Trophoblast cell (in vitro differentiated cells and primary cell): ENCODE results near the gene SPACA4.
A peak's percentile ranks its signal among the peaks of the same experiment; 100 is the strongest.

ENCODE experiments used
- DNase-seq, 2 donors: peaks; one replicate each; pipeline ENCODE4 v3.0.0-alpha.2; 2016
- H2AFZ ChIP-seq: 2 replicates; pipeline ENCODE4 v1.6.1; 2013; ENCODE audit warnings: low read length, moderate library complexity, mild to moderate bottlenecking; ENCODE audit not compliant: insufficient read depth, poor library complexity
- H2AK5ac ChIP-seq: 2 replicates; pipeline ENCODE4 v1.6.1; 2013; ENCODE audit warnings: mild to moderate bottlenecking, low read length
- H2BK120ac ChIP-seq: 2 replicates; pipeline ENCODE4 v1.6.1; 2013; ENCODE audit warnings: low read length, mild to moderate bottlenecking, moderate library complexity; ENCODE audit not compliant: insufficient read depth, poor library complexity
- H2BK12ac ChIP-seq: 2 replicates; pipeline ENCODE4 v1.6.1; 2013; ENCODE audit warnings: mild to moderate bottlenecking, low read length, moderate library complexity
- H2BK5ac ChIP-seq: 2 replicates; pipeline ENCODE4 v1.6.1; 2013; ENCODE audit warnings: low read length, low read depth, moderate library complexity, mild to moderate bottlenecking; ENCODE audit not compliant: poor library complexity
- H3K14ac ChIP-seq: 2 replicates; pipeline ENCODE4 v1.6.1; 2013; ENCODE audit warnings: mild to moderate bottlenecking, low read length
- H3K18ac ChIP-seq: 2 replicates; pipeline ENCODE4 v1.6.1; 2013; ENCODE audit warnings: mild to moderate bottlenecking, low read length
- H3K23ac ChIP-seq: 2 replicates; pipeline ENCODE4 v1.6.1; 2013; ENCODE audit warnings: low read length
- H3K27ac ChIP-seq: 2 replicates; pipeline ENCODE4 v1.5.1; 2013; ENCODE audit warnings: low read depth, mild to moderate bottlenecking, inconsistent platforms, low read length, moderate library complexity
- H3K27me3 ChIP-seq: 2 replicates; pipeline ENCODE4 v1.6.1; 2013; ENCODE audit warnings: inconsistent platforms, mild to moderate bottlenecking, low read length, moderate library complexity; ENCODE audit not compliant: insufficient read depth
- H3K36me3 ChIP-seq, 2 experiments: 1 replicate in 1 of 2; 2 replicates in 1 of 2; pipeline ENCODE4 v1.6.1; 2013; ENCODE audit warnings: low read length in 2 of 2, mild to moderate bottlenecking in 2 of 2, moderate library complexity in 1 of 2; ENCODE audit not compliant: insufficient read depth in 2 of 2, control insufficient read depth in 1 of 2
- H3K4ac ChIP-seq: 2 replicates; pipeline ENCODE4 v1.6.1; 2013; ENCODE audit warnings: low read depth, mild to moderate bottlenecking, low read length, moderate library complexity
- H3K4me1 ChIP-seq, 2 experiments: 1 replicate in 1 of 2; 2 replicates in 1 of 2; pipeline ENCODE4 v1.6.1; 2013; ENCODE audit warnings: low read length in 2 of 2, mild to moderate bottlenecking in 2 of 2, moderate library complexity in 1 of 2; ENCODE audit not compliant: insufficient read depth in 2 of 2, control insufficient read depth in 1 of 2
- H3K4me2 ChIP-seq: 2 replicates; pipeline ENCODE4 v1.6.1; 2013; ENCODE audit warnings: inconsistent platforms, mild to moderate bottlenecking, low read length, moderate library complexity
- H3K4me3 ChIP-seq: 2 replicates; pipeline ENCODE4 v1.5.1; 2013; ENCODE audit warnings: mild to moderate bottlenecking, low read depth, low read length, inconsistent platforms
- H3K79me1 ChIP-seq: one replicate; pipeline ENCODE4 v1.6.1; 2013; ENCODE audit warnings: low read length
- H3K79me2 ChIP-seq: 2 replicates; pipeline ENCODE4 v1.6.1; 2013; ENCODE audit warnings: low read length, mild to moderate bottlenecking; ENCODE audit not compliant: control insufficient read depth, insufficient read depth, poor library complexity
- H3K9ac ChIP-seq: 2 replicates; pipeline ENCODE4 v1.6.1; 2013; ENCODE audit warnings: mild to moderate bottlenecking, low read length
- H3K9me3 ChIP-seq: 2 replicates; pipeline ENCODE4 v1.6.1; 2013; ENCODE audit warnings: low read depth, mild to moderate bottlenecking, control low read depth, inconsistent platforms, low read length; ENCODE audit not compliant: insufficient read depth
- H4K12ac ChIP-seq: 2 replicates; pipeline ENCODE4 v1.6.1; 2013; ENCODE audit warnings: low read depth, mild to moderate bottlenecking, low read length, moderate library complexity
- H4K8ac ChIP-seq: 2 replicates; pipeline ENCODE4 v1.6.1; 2013; ENCODE audit warnings: low read depth, mild to moderate bottlenecking, low read length, moderate library complexity
- H4K91ac ChIP-seq: one replicate; pipeline ENCODE4 v1.6.1; 2013; ENCODE audit warnings: low read depth, mild to moderate bottlenecking, low read length, moderate library complexity
- WGBS: extraction: QIAGEN DNeasy Blood & Tissue Kit; methylation state at CpG from one replicate; pipeline ENCODE4 v1.1.7; 2013; ENCODE audit warnings: missing lambda C conversion rate; ENCODE audit not compliant: insufficient read length, insufficient coverage; ENCODE audit errors: extremely low coverage; 5-methylcytosine and 5-hydroxymethylcytosine counted together

Gene SPACA4

DNA sequence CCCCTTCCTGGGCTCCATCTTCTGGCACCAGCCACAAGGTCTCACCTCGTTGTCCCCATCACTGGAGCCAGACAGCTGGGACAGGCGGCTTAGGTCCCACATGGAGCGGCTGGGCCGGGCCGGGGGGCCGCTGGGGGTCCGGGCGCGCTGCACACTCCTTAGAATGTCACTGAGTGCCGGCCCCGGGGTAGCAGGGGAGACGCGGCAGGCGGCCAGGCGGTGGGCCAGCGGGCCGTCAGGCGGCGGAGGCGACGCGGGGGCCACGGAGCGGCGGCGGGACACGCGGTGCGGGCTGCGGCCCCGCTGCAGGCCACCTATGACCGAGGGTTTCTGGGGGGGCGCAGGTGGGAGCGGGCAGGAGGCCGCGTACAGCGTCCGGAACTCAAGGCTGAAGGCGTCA, 3.1 kb upstream of the SPACA4 start:
- Histone ChIP-seq H3K79me2 (no peaks in the 10 kb centered on the region), H3K27ac (no peak overlapping the region), H2BK12ac (no peak overlapping the region), H3K14ac (no peak overlapping the region), H3K18ac (no peak overlapping the region), H4K12ac (no peak overlapping the region), H3K36me3 (no peaks in the 10 kb centered on the region), H3K4me3 (no peak overlapping the region), H3K4ac (no peak overlapping the region), H4K8ac (no peak overlapping the region), H3K23ac (no peak overlapping the region), H2AFZ (no peak overlapping the region), H3K9ac (no peak overlapping the region), H3K79me1 (no peaks in the 10 kb centered on the region), H3K27me3 (no peaks in the 10 kb centered on the region), H3K9me3 (no peaks in the 10 kb centered on the region), H3K4me1 (no peaks in the 10 kb centered on the region), H3K4me2 (no peak overlapping the region), H2AK5ac (no peak overlapping the region), H2BK120ac (no peak overlapping the region), H4K91ac (no peak overlapping the region), H2BK5ac (no peak overlapping the region)
- no CpG with 5 or more reads among the region's 39 CpGs for WGBS
- DNase-seq, result no peak

DNA sequence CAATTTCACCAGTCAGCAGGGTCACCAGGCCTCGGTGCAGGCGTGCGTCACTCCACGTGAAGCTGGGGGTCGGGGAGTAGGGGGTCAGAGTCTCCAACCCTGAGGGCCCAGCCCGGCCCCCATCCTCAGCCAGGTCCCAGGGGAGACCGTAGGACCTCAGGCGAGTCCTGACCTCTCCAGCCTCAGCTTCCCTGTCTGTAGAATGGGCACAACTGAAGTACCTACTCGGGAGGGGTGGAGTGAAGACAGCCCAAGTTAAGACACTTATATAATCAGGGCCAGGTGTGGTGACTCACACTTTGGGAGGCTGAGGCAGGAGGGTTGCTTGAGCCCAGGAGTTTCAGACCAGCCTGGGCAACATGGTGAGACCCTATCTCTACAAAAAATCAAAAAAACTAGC, 2.7 kb upstream of the SPACA4 start:
- Histone ChIP-seq H4K91ac (no peak overlapping the region), H2BK12ac (no peak overlapping the region), H2AK5ac (no peak overlapping the region), H3K27me3 (no peaks in the 10 kb centered on the region), H3K79me1 (no peaks in the 10 kb centered on the region), H3K79me2 (no peaks in the 10 kb centered on the region), H3K23ac (no peak overlapping the region), H3K9ac (no peak overlapping the region), H2BK5ac (no peak overlapping the region), H3K4me1 (no peaks in the 10 kb centered on the region), H3K4me3 (no peak overlapping the region), H3K36me3 (no peaks in the 10 kb centered on the region), H3K27ac (no peak overlapping the region), H4K12ac (no peak overlapping the region), H4K8ac (no peak overlapping the region), H3K4me2 (no peak overlapping the region), H2BK120ac (no peak overlapping the region), H3K14ac (no peak overlapping the region), H3K18ac (no peak overlapping the region), H2AFZ (no peak overlapping the region), H3K4ac (no peak overlapping the region), H3K9me3 (no peaks in the 10 kb centered on the region)
- DNase-seq, result peak in 1 of 2 donors; percentile 21
- no CpG with 5 or more reads among the region's 9 CpGs for WGBS

DNA sequence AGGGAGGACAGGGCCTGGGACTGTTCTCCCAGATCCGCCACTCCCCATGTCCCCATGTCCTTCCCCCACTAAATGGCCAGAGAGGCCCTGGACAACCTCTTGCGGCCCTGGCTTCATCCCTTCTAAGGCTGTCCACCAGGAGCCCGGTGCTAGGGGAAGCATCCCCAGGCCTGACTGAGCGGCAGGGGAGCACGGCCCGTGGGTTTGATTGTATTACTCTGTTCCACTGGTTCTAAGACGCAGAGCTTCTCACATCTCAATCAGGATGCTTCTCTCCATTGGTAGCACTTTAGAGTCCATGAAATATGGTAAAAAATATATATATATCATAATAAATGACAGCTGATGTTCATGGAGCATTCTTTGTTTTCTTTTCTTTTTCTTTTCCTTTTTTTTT, 815 bp downstream of the SPACA4 start:
- Histone ChIP-seq H3K9me3 (peaks cover 1% of the 10 kb centered on the region), H3K18ac (no peak overlapping the region), H4K8ac (no peak overlapping the region), H2BK12ac (no peak overlapping the region), H2AK5ac (no peak overlapping the region), H3K4me1 (no peaks in the 10 kb centered on the region), H3K9ac (no peak overlapping the region), H3K79me2 (no peaks in the 10 kb centered on the region), H2BK5ac (no peak overlapping the region), H4K12ac (no peak overlapping the region), H3K79me1 (no peaks in the 10 kb centered on the region), H3K23ac (no peak overlapping the region), H3K14ac (no peak overlapping the region), H3K4me3 (no peak overlapping the region), H2BK120ac (no peak overlapping the region), H3K4me2 (no peak overlapping the region), H3K27me3 (no peaks in the 10 kb centered on the region), H2AFZ (no peak overlapping the region), H3K36me3 (no peaks in the 10 kb centered on the region), H3K4ac (no peak overlapping the region), H3K27ac (no peak overlapping the region), H4K91ac (no peak overlapping the region)
- no peak for DNase-seq
- no CpG with 5 or more reads among the region's 7 CpGs for WGBS

DNA sequence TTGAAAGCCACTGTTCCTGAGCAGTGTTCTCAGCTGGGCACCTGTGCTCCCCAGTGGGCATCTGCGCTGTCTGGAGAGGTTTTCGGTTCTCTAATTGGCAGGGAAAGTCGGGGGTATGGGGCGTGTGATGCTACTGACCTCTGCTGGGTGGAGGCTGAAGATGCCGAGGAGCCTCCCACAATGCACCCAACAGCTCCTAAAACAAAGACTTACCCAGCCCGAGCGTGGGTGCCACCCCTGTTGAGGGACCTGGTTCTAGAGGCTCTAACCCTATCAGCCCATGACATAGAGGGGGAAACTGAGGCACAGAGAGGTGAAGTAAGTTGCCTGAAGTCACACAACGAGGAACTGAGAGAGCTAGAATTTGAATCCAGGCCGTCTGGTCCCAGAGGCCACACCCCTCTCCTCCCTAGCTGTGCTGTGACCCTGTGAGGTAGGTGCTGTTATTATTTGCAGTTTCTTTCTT, 2.3 kb downstream of the SPACA4 start:
- H3K4me3 ChIP-seq, result no peak overlapping the region
- no peak overlapping the region for H3K4me2 ChIP-seq
- no peaks in the 10 kb centered on the region for H3K79me2 ChIP-seq
- no peaks in the 10 kb centered on the region for H3K4me1 ChIP-seq
- H3K36me3 ChIP-seq, result peaks cover 0 to 3% of the 10 kb centered on the region in 2 experiments
- H3K4ac ChIP-seq, result no peak overlapping the region
- peak in 1 of 2 donors; percentile 33 for DNase-seq
- no CpG with 5 or more reads among the region's 9 CpGs for WGBS
- no peak overlapping the region for H2AFZ ChIP-seq
- no peaks in the 10 kb centered on the region for H3K79me1 ChIP-seq
- H3K27ac ChIP-seq, result no peak overlapping the region
- no peak overlapping the region for H2BK12ac ChIP-seq
- H3K9ac ChIP-seq, result no peak overlapping the region
- no peaks in the 10 kb centered on the region for H3K27me3 ChIP-seq
- H2AK5ac ChIP-seq, result no peak overlapping the region
- H4K8ac ChIP-seq, result peak overlapping the region; percentile 42
- no peak overlapping the region for H4K12ac ChIP-seq
- no peak overlapping the region for H2BK120ac ChIP-seq
- H3K14ac ChIP-seq, result no peak overlapping the region
- no peak overlapping the region for H3K18ac ChIP-seq
- no peak overlapping the region for H4K91ac ChIP-seq
- H3K9me3 ChIP-seq, result peaks cover 1% of the 10 kb centered on the region
- H2BK5ac ChIP-seq, result no peak overlapping the region
- H3K23ac ChIP-seq, result no peak overlapping the region
